Fibroblast of lung (primary cell): ENCODE measurements around the gene RALA. TPM values are rescaled to one million over a fixed set of nuclear protein-coding genes. Genes with fewer than 3 reads are reported as not detected.

Source experiments
- DNase-seq, 2 donors: peaks; one replicate each; pipeline versions ENCODE4 v3.0.0 to v3.0.0-alpha.2; 2010; ENCODE audit warnings: low read depth in 2 of 2
- H2AFZ ChIP-seq: 2 replicates; pipeline ENCODE4 v1.5.1; 2012; ENCODE audit warnings: low read length, control low read depth, inconsistent platforms
- H3K27ac ChIP-seq: 2 replicates; pipeline ENCODE4 v1.5.1; 2011; ENCODE audit warnings: low read length, control low read depth; ENCODE audit not compliant: insufficient read depth
- H3K27me3 ChIP-seq: 2 replicates; pipeline ENCODE4 v1.5.1; 2011; ENCODE audit warnings: mild to moderate bottlenecking, low read length; ENCODE audit not compliant: control insufficient read depth, insufficient read depth
- H3K36me3 ChIP-seq: 2 replicates; pipeline ENCODE4 v1.5.1; 2011; ENCODE audit warnings: low read length; ENCODE audit not compliant: control insufficient read depth, insufficient read depth
- H3K4me1 ChIP-seq: 2 replicates; pipeline ENCODE4 v1.5.1; 2011; ENCODE audit warnings: low read length; ENCODE audit not compliant: control insufficient read depth, insufficient read depth; ENCODE audit errors: extremely low read depth
- H3K4me2 ChIP-seq: 2 replicates; pipeline ENCODE4 v1.5.1; 2011; ENCODE audit warnings: low read length, control low read depth; ENCODE audit not compliant: insufficient read depth; ENCODE audit errors: extremely low read depth
- H3K4me3 ChIP-seq, 4 experiments: fragments of 200-600 bp in 1 of 4; sonication (generic) in 1 of 4; replicated peaks in 1 of 4; 2 replicates each; pipeline ENCODE4 v1.5.1; 2011 to 2016; ENCODE audit warnings: low read length in 4 of 4, low read depth in 3 of 4, mild to moderate bottlenecking in 3 of 4, control low read depth in 2 of 4, inconsistent platforms in 1 of 4, mixed read lengths in 1 of 4; ENCODE audit not compliant: insufficient read depth in 1 of 4; ENCODE audit errors: control extremely low read depth in 1 of 4
- H3K79me2 ChIP-seq: 2 replicates; pipeline ENCODE4 v1.5.1; 2012; ENCODE audit warnings: mild to moderate bottlenecking, low read length, inconsistent platforms; ENCODE audit not compliant: control insufficient read depth, insufficient read depth
- H3K9ac ChIP-seq: 2 replicates; pipeline ENCODE4 v1.5.1; 2011; ENCODE audit warnings: mild to moderate bottlenecking, low read length, control low read depth; ENCODE audit not compliant: insufficient read depth
- H3K9me3 ChIP-seq: 2 replicates; pipeline ENCODE4 v1.5.1; 2012; ENCODE audit warnings: low read depth, low read length; ENCODE audit not compliant: control insufficient read depth, insufficient read depth
- H4K20me1 ChIP-seq: 2 replicates; pipeline ENCODE4 v1.5.1; 2011; ENCODE audit warnings: low read length; ENCODE audit not compliant: control insufficient read depth, insufficient read depth; ENCODE audit errors: extremely low read depth
- CTCF ChIP-seq, 2 donors: IDR thresholded peaks in 1 of 2; conservative IDR thresholded peaks in 1 of 2; 1 replicate in 1 of 2; 2 replicates in 1 of 2; pipeline ENCODE4 v1.5.1; 2011 to 2012; ENCODE audit warnings: low read length in 2 of 2, control low read depth in 1 of 2, inconsistent platforms in 1 of 2, low read depth in 1 of 2, mild to moderate bottlenecking in 1 of 2
- EZH2 ChIP-seq: IDR thresholded peaks from 2 replicates; pipeline ENCODE4 v1.5.1; 2012; ENCODE audit warnings: low read length, control low read depth, mild to moderate bottlenecking; ENCODE audit errors: missing control alignments
- polyA plus RNA-seq, 2 donors: library from polyadenylated mRNA; depleted of rRNA in 1 of 2; stranded (reverse) in 1 of 2; unstranded in 1 of 2; fragments of >200 nt; gene quantifications; 2 replicates each; pipeline ENCODE4 v1.2.1, GENCODE V29; 2011 to 2012; ENCODE audit warnings: missing spikeins in 1 of 2
- total RNA-seq: library from RNA; depleted of rRNA; stranded (reverse); fragments of >200 nt; gene quantifications from 2 replicates; pipeline ENCODE4 v1.2.1, GENCODE V29; 2014

RALA gene
- total and polyA plus RNA-seq, 2 donors (not counting 1 experiment from before 2014, with no cell fraction given) = 46.1 to 50.9 TPM

GRCh38 chr7:39720586-39720985, 97.2 kb downstream of the RALA start:
- H3K4me1 ChIP-seq = no peaks in the 10 kb centered on the region
- no peaks in the 10 kb centered on the region for H4K20me1 ChIP-seq
- TF ChIP-seq EZH2 (no peak), CTCF (conservative IDR thresholded peaks at IDR 0.05 in 1 of 2, IDR thresholded peaks at IDR 0.05 in 1 of 2; ENCODE audit: low read depth in 1 of 2, low read length in 2 of 2) (no peak)
- no peaks in the 10 kb centered on the region for H3K36me3 ChIP-seq
- H3K4me2 ChIP-seq = no peak overlapping the region
- no peak overlapping the region for H3K9ac ChIP-seq
- H3K4me3 ChIP-seq = no peak overlapping the region
- no peaks in the 10 kb centered on the region for H3K79me2 ChIP-seq
- H2AFZ ChIP-seq = no peak overlapping the region
- DNase-seq = peak in 1 of 2 donors; percentile 70
- H3K27ac ChIP-seq = no peak overlapping the region
- no peaks in the 10 kb centered on the region for H3K9me3 ChIP-seq
- no peaks in the 10 kb centered on the region for H3K27me3 ChIP-seq

DNA sequence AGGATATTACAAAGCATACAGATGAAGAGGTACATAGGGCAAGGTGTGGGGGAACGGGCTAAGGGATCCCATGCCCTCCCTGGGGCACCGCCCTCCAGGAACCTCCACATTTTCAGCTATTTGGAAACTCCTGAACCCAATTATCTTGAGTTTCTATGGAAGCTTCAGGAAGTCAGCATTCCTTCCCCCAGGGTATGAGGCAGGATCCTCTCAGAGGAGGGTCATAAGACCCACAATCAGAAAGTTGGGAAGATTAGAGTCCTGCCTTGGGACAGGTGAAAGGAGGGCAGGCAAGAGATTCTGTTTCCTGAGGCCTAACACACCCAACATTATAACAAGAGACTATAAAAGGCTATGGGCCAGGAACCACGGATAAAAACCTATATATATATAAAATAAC, 98.0 kb downstream of the RALA start:
- Histone ChIP-seq H4K20me1 (no peaks in the 10 kb centered on the region), H3K9ac (no peak overlapping the region), H3K79me2 (no peaks in the 10 kb centered on the region), H3K4me2 (no peak overlapping the region), H3K4me3 (no peak overlapping the region), H3K9me3 (no peaks in the 10 kb centered on the region), H3K27ac (no peak overlapping the region), H3K4me1 (no peaks in the 10 kb centered on the region), H3K27me3 (no peaks in the 10 kb centered on the region), H2AFZ (no peak overlapping the region), H3K36me3 (no peaks in the 10 kb centered on the region)
- no peak for DNase-seq
- TF ChIP-seq CTCF (conservative IDR thresholded peaks at IDR 0.05 in 1 of 2, IDR thresholded peaks at IDR 0.05 in 1 of 2; ENCODE audit: low read depth in 1 of 2, low read length in 2 of 2) (no peak), EZH2 (no peak)

- no peak for DNase-seq
- Histone ChIP-seq H4K20me1 (no peaks in the 10 kb centered on the region), H3K27me3 (no peaks in the 10 kb centered on the region), H3K4me3 (no peak overlapping the region), H3K36me3 (no peaks in the 10 kb centered on the region), H3K27ac (no peak overlapping the region), H3K4me1 (no peaks in the 10 kb centered on the region), H3K79me2 (no peaks in the 10 kb centered on the region), H3K9ac (no peak overlapping the region), H3K9me3 (no peaks in the 10 kb centered on the region), H2AFZ (no peak overlapping the region), H3K4me2 (no peak overlapping the region)
- TF ChIP-seq CTCF (conservative IDR thresholded peaks at IDR 0.05 in 1 of 2, IDR thresholded peaks at IDR 0.05 in 1 of 2; ENCODE audit: low read depth in 1 of 2, low read length in 2 of 2) = no peak
- TF ChIP-seq EZH2 = no peak
Measured at GRCh38 chr7:39721919-39722597, 98.7 kb downstream of the RALA start.
